Measurements from ENCODE around the gene KRTAP5-8.
"Not testable (repeated sequence)": the region's sequence is repeated elsewhere in the genome, so short reads cannot be mapped to it uniquely, and the experiment has no call there.

The KRTAP5-8 gene

GRCh38 chr11:71575723-71576424 is 38.0 kb downstream of the KRTAP5-8 start:
- no peak for DNase-seq

GRCh38 chr11:71576688-71577465 is 39.1 kb downstream of the KRTAP5-8 start:
- not testable (repeated sequence) for DNase-seq

DNA sequence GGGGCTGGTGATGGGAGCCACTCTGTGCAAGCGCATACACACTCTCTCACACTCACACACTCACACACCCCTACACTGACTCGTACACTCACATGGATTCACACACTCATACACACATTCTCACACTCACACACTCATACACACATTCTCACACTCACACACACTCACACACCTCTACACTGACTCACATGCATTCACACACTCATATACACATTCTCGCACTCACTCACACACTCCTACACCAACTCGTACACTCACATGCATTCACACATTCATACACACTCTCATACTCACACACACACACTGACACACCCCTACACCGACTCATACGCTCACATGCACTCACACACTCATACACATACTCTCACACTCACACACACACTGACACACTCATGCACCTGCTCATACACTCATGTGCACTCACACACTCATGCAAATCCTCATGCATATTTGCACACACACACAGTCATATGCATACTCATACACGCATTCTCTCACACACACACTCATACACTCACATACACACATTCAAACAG is 39.7 kb downstream of the KRTAP5-8 start:
- DNase-seq = no peak

GRCh38 chr11:71579513-71579912 is 41.7 kb downstream of the KRTAP5-8 start:
- not testable (repeated sequence) for DNase-seq

DNA sequence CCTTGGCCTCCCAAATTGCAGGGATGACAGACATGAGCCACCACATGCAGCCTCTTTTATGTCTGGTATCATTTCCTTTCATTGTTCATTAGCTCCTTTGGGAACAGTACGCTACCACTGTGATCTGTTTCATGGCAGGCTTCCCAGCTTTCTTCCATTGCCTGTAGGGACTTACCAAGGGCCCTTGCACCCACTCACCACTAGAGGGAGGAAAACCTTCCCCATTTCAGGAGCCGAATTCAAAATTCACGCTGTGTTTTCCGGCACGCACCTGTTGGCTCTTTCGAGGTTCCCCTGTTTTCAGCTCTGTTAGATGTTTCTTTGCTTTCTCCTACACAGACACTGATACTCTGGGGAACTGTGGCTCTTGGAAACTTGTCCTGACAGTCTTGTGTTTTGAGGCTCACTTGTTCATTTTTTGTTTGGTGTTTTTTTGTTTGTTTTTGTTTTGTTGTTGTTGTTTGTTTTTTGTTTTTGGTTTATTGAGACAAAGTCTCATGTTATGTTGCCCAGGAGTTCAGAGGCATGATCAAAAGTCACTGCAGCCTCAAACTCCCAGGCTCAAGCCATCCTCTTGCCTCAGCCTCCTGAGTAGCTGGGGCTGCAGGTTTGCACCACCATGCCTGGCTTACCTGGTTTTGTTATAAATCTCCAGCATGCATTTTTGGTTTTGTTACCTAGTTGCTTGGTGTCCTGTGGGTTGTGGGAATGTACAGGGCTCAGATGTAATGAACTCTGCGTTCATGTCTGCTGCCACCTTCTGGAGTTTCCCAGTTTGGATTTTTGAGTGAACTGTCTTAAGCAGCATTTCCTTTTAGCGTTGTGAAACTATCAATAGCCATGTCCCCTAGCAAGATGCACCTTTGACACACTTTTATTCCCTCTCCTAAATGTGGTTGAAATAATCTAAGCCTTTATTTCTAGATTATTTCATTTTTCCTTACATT is 42.5 kb downstream of the KRTAP5-8 start:
- DNase-seq = no peak

DNA sequence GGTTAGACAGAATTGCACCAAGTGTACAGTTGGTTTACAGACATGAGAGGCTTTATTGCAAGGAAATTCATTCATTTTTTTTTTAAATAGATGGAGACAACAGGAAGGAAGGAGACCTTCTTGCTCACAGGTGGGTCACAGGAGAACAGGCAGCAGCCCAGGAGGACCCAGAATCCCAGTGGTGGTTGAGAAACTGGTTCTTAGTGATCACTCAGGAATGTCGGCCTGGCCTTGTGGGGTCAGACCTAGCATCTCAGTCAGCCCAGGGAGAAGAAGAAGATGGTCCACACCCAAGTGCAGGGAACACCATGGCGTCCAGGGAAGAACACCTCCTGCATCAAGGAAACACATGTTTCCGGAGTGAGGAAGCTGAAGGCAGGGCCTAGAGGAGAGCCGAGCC is 44.0 kb downstream of the KRTAP5-8 start:
- no peak for DNase-seq

DNA sequence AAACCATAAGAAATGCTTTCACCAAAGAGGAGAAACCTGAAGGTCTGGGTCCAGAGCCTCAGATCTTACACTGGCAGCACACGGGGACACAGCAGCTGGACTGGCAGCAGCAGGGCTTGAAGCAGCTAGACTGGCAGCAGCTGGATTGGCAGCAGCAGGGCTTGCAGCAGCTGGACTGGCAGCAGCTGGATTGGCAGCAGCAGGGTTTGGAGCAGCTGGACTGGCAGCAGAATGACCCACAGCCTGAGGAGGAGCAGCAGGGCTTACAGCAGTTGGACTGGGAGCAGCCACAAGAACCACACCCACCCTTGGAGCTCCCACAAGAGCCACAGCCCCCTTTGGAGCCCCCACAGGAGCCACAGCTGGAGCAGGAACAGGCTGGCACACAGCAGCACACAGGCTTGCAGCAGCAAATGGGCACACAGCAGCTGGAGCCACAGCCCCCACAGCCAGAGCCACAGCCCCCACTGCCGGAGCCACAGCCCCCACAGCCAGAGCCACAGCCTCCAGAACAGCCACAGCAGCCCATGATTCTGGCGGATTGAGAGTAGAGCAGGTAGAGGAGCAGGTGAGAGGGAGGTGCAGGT is 44.6 kb downstream of the KRTAP5-8 start, which contains the start of gene KRTAP5-11:
Gene KRTAP5-11, minus strand, starts transcription at position 567 of the 587 bp plus-strand sequence. Its CDS starts 38 bp downstream, at position 529.
- DNase-seq = no peak

DNA sequence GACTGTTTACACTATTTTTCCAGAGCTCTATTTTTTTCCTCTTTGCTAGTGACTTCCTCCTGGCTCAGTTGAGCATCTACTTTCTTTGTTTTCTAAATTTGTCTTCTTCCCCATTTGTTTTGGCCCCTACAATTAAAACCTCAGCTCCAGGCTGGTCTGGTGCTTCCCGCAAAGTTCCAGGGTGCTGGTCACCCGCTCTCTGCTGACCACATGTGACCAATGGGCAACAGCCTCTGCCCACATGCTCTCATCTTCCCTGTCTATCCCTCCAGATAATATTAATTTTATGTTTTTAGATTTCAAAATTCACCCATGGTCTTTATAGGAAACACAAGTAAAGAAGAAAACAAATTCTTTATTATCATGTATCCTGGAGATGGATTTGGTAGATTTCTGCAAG is 45.1 kb downstream of the KRTAP5-8 start:
- not testable (repeated sequence) for DNase-seq

- not testable (repeated sequence) for DNase-seq
These were observed 47.8 kb downstream of the KRTAP5-8 start for GRCh38 chr11:71585673-71586072.

- not testable (repeated sequence) for DNase-seq
These were observed 50.5 kb downstream of the KRTAP5-8 start for GRCh38 chr11:71588314-71588713.
